GM23338 (cell line): ENCODE data around the gene STIM1. TPM values are rescaled to one million over a fixed set of nuclear protein-coding genes. Genes with fewer than 3 reads are reported as not detected.

Source experiments
- ATAC-seq: fragments of 200-7000 bp; cut with Tn5 transposase; 3 replicates; pipeline ENCODE4 v1.9.1; 2020
- DNase-seq: peaks from one replicate; pipeline ENCODE4 v3.0.0-alpha.2; 2015; ENCODE audit warnings: low spot score
- H2AFZ ChIP-seq: fragments of 200-600 bp; sonication (generic); 2 replicates; pipeline ENCODE4 v1.8.0; 2016; ENCODE audit warnings: antibody characterized with exemption, mild to moderate bottlenecking, moderate library complexity
- H3F3A ChIP-seq: fragments of 200-600 bp; sonication (generic); replicated peaks from 2 replicates; pipeline ENCODE4 v1.8.0; 2017; ENCODE audit warnings: antibody characterized with exemption, mixed run types, low read depth
- H3K27ac ChIP-seq: fragments of 200-600 bp; sonication (generic); 2 replicates; pipeline ENCODE4 v1.6.1; 2016; ENCODE audit warnings: low read depth
- H3K27me3 ChIP-seq: fragments of 200-600 bp; sonication (generic); 2 replicates; pipeline ENCODE4 v1.8.0; 2016; ENCODE audit warnings: mild to moderate bottlenecking, mixed run types, moderate library complexity; ENCODE audit not compliant: insufficient read depth
- H3K36me3 ChIP-seq: fragments of 200-600 bp; sonication (generic); 2 replicates; pipeline ENCODE4 v1.8.0; 2016; ENCODE audit warnings: mild to moderate bottlenecking; ENCODE audit not compliant: insufficient read depth
- H3K4me1 ChIP-seq: fragments of 200-600 bp; sonication (generic); 2 replicates; pipeline ENCODE4 v1.8.0; 2016; ENCODE audit warnings: mild to moderate bottlenecking, moderate library complexity; ENCODE audit not compliant: insufficient read depth
- H3K4me2 ChIP-seq: fragments of 200-600 bp; sonication (generic); 2 replicates; pipeline ENCODE4 v1.7.1; 2017; ENCODE audit warnings: mixed run types
- H3K4me3 ChIP-seq: fragments of 200-600 bp; sonication (generic); 2 replicates; pipeline ENCODE4 v1.6.1; 2016; ENCODE audit warnings: mixed run types
- H3K79me2 ChIP-seq: fragments of 200-600 bp; sonication (generic); replicated peaks from 2 replicates; pipeline ENCODE4 v1.8.0; 2017; ENCODE audit warnings: mild to moderate bottlenecking; ENCODE audit not compliant: insufficient read depth
- H3K9me2 ChIP-seq: fragments of 200-600 bp; sonication (generic); 2 replicates; pipeline ENCODE4 v1.8.0; 2017; ENCODE audit not compliant: insufficient read depth
- H4K20me1 ChIP-seq: fragments of 200-600 bp; sonication (generic); replicated peaks from 2 replicates; pipeline ENCODE4 v1.8.0; 2017; ENCODE audit warnings: mild to moderate bottlenecking; ENCODE audit not compliant: insufficient read depth
- H3K27ac Mint-ChIP-seq: 2 replicates; pipeline ENCODE4 v1.8.0; 2020; ENCODE audit warnings: inconsistent platforms, mild to moderate bottlenecking, moderate library complexity, mixed read lengths
- H3K27me3 Mint-ChIP-seq: 3 replicates; pipeline ENCODE4 v1.8.0; 2022; ENCODE audit warnings: low read depth, mild to moderate bottlenecking, moderate library complexity, mixed read lengths, inconsistent platforms; ENCODE audit not compliant: insufficient read depth, poor library complexity
- H3K36me3 Mint-ChIP-seq: 3 replicates; pipeline ENCODE4 v1.8.0; 2021; ENCODE audit warnings: low read depth, mild to moderate bottlenecking, inconsistent platforms, moderate library complexity, mixed read lengths
- H3K4me1 Mint-ChIP-seq: 3 replicates; pipeline ENCODE4 v1.8.0; 2020; ENCODE audit warnings: mild to moderate bottlenecking, inconsistent platforms, mixed read lengths
- H3K4me3 Mint-ChIP-seq: 3 replicates; pipeline ENCODE4 v1.8.0; 2021; ENCODE audit warnings: moderate library complexity, mild to moderate bottlenecking, inconsistent platforms, mixed read lengths
- H3K9me3 Mint-ChIP-seq: 3 replicates; pipeline ENCODE4 v1.8.0; 2020; ENCODE audit warnings: moderate library complexity, mild to moderate bottlenecking, inconsistent platforms, mixed read lengths
- CTCF ChIP-seq, 2 experiments: fragments of 200-600 bp in 1 of 2; sonication (generic) in 1 of 2; conservative IDR thresholded peaks; 2 replicates each; pipeline versions ENCODE4 v1.5.1 to v1.6.1; 2016 to 2017; ENCODE audit warnings: antibody characterized with exemption in 2 of 2, low read depth in 2 of 2, mild to moderate bottlenecking in 2 of 2, moderate library complexity in 1 of 2
- EZH2 ChIP-seq: fragments of 200-600 bp; sonication (generic); IDR thresholded peaks from one replicate; pipeline ENCODE4 v1.8.0; 2017; ENCODE audit warnings: antibody characterized with exemption, mild to moderate bottlenecking, low read depth; ENCODE audit not compliant: unreplicated experiment
- EZH2phosphoT487 ChIP-seq: fragments of 200-600 bp; sonication (generic); IDR thresholded peaks from one replicate; pipeline ENCODE4 v1.8.1; 2018; ENCODE audit warnings: antibody characterized with exemption; ENCODE audit not compliant: unreplicated experiment
- NANOG ChIP-seq: IDR thresholded peaks from 2 replicates; pipeline ENCODE4 v1.6.1; 2016; ENCODE audit warnings: antibody characterized with exemption, borderline replicate concordance
- REST ChIP-seq: IDR thresholded peaks from one replicate; pipeline ENCODE4 v1.6.1; 2018; ENCODE audit warnings: antibody characterized with exemption; ENCODE audit not compliant: unreplicated experiment
- STAT1 ChIP-seq: IDR thresholded peaks from one replicate; pipeline ENCODE4 v1.6.1; 2016; ENCODE audit warnings: antibody characterized with exemption; ENCODE audit not compliant: unreplicated experiment
- ZNF331 ChIP-seq: fragments of 250-450 bp; sonication (Bioruptor Pico); IDR thresholded peaks from 2 replicates; pipeline ENCODE4 v1.5.0; 2020; ENCODE audit warnings: low read depth, mild to moderate bottlenecking, moderate library complexity
- ZNF462 ChIP-seq: fragments of 250-450 bp; sonication (Bioruptor Pico); IDR thresholded peaks from 2 replicates; pipeline ENCODE4 v1.5.0; 2020; ENCODE audit warnings: mild to moderate bottlenecking, moderate library complexity
- polyA plus RNA-seq: library from polyadenylated mRNA; unstranded; fragments of >200 nt; fragmentation: Nextera tagmentation; extraction: Ambion mirVana; gene quantifications from 2 replicates; pipeline ENCODE4 v1.2.1, GENCODE V29; 2016
- total RNA-seq: library from RNA; depleted of rRNA; stranded (reverse); fragments of >200 nt; shearing (Covaris generic); gene quantifications from 2 replicates; pipeline ENCODE4 v1.2.3, GENCODE V29; 2014

STIM1 gene
- total and polyA plus RNA-seq, 2 experiments from 2014 or later: 3.5 to 14.0 TPM

GRCh38 chr11:4063348-4063747 lies 207.9 kb downstream of the STIM1 start:
- H2AFZ ChIP-seq: no peak overlapping the region

More at GRCh38 chr11:4063348-4063747, 207.9 kb downstream of the STIM1 start:
- H3K27ac ChIP-seq: no peak overlapping the region
- no peak for TF ChIP-seq EZH2phosphoT487
- TF ChIP-seq REST: no peak
- no peak for TF ChIP-seq CTCF (conservative IDR thresholded peaks at IDR 0.05; ENCODE audit: low read depth in 2 of 2)
- no peak for TF ChIP-seq STAT1
- TF ChIP-seq NANOG: no peak
- TF ChIP-seq EZH2: no peak
- no peak for TF ChIP-seq ZNF462 (CRISPR knock-in tag)
- TF ChIP-seq ZNF331: no peak
- H3K4me3 Mint-ChIP-seq: no peak overlapping the region
- no peaks in the 10 kb centered on the region for H3K36me3 ChIP-seq
- H3K27me3 ChIP-seq: no peaks in the 10 kb centered on the region
- H3K27me3 Mint-ChIP-seq: no peaks in the 10 kb centered on the region
- no peaks in the 10 kb centered on the region for H3K9me2 ChIP-seq
- H4K20me1 ChIP-seq: no peaks in the 10 kb centered on the region
- no peak for ATAC-seq
- no peak overlapping the region for H3K4me3 ChIP-seq
- no peak overlapping the region for H3K27ac Mint-ChIP-seq
- H3K4me2 ChIP-seq: no peak overlapping the region
- no peaks in the 10 kb centered on the region for H3K4me1 Mint-ChIP-seq
- no peaks in the 10 kb centered on the region for H3K9me3 Mint-ChIP-seq
- H3K79me2 ChIP-seq: no peaks in the 10 kb centered on the region
- no peaks in the 10 kb centered on the region for H3K36me3 Mint-ChIP-seq
- DNase-seq: no peak
- 0 out of 2 replicates have a peak, but pooled peaks cover 3% of the 10 kb centered on the region for H3K4me1 ChIP-seq
- H3F3A ChIP-seq: no peaks in the 10 kb centered on the region
